Measurements from ENCODE around the gene LHX6.

DNA sequence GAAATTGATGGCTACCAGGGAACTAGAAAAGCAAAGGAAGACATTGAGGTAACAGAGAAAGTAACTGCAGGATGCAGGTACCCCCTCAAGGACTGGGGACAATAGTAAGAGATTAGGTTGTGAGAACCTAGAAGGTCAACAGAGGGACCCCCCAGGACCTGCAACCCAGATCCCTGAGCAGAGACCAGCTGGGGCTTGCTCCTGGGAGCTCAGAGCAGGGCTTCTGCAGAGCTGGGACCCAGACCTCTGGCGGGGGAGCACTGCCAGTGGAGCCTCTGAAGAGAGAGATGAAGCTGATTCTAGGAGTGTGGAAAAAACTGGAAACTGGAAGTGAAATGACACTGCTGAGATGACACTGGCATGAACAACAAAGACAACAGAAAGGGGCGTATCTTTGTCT lies 51.8 kb downstream of the LHX6 start:
- TF ChIP-seq, protein P1, sequence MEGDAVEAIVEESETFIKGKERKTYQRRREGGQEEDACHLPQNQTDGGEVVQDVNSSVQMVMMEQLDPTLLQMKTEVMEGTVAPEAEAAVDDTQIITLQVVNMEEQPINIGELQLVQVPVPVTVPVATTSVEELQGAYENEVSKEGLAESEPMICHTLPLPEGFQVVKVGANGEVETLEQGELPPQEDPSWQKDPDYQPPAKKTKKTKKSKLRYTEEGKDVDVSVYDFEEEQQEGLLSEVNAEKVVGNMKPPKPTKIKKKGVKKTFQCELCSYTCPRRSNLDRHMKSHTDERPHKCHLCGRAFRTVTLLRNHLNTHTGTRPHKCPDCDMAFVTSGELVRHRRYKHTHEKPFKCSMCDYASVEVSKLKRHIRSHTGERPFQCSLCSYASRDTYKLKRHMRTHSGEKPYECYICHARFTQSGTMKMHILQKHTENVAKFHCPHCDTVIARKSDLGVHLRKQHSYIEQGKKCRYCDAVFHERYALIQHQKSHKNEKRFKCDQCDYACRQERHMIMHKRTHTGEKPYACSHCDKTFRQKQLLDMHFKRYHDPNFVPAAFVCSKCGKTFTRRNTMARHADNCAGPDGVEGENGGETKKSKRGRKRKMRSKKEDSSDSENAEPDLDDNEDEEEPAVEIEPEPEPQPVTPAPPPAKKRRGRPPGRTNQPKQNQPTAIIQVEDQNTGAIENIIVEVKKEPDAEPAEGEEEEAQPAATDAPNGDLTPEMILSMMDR (IDR thresholded peaks at IDR 0.05; ENCODE audit: insufficient read depth, low read length) = no peak
- TF ChIP-seq POLR2AphosphoS5 (IDR thresholded peaks at IDR 0.05; ENCODE audit: low read depth) (no peak), GABPA (IDR thresholded peaks at IDR 0.05; ENCODE audit: low read depth) (no peak), SPI1 (IDR thresholded peaks at IDR 0.05; ENCODE audit: borderline replicate concordance, low read depth) (no peak)
- TF ChIP-seq, protein P2, sequence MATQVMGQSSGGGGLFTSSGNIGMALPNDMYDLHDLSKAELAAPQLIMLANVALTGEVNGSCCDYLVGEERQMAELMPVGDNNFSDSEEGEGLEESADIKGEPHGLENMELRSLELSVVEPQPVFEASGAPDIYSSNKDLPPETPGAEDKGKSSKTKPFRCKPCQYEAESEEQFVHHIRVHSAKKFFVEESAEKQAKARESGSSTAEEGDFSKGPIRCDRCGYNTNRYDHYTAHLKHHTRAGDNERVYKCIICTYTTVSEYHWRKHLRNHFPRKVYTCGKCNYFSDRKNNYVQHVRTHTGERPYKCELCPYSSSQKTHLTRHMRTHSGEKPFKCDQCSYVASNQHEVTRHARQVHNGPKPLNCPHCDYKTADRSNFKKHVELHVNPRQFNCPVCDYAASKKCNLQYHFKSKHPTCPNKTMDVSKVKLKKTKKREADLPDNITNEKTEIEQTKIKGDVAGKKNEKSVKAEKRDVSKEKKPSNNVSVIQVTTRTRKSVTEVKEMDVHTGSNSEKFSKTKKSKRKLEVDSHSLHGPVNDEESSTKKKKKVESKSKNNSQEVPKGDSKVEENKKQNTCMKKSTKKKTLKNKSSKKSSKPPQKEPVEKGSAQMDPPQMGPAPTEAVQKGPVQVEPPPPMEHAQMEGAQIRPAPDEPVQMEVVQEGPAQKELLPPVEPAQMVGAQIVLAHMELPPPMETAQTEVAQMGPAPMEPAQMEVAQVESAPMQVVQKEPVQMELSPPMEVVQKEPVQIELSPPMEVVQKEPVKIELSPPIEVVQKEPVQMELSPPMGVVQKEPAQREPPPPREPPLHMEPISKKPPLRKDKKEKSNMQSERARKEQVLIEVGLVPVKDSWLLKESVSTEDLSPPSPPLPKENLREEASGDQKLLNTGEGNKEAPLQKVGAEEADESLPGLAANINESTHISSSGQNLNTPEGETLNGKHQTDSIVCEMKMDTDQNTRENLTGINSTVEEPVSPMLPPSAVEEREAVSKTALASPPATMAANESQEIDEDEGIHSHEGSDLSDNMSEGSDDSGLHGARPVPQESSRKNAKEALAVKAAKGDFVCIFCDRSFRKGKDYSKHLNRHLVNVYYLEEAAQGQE (IDR thresholded peaks at IDR 0.05; ENCODE audit: insufficient replicate concordance, low read depth) = no peak
